ENCODE measurements around the gene S100A6. TPM values are rescaled to one million over a fixed set of nuclear protein-coding genes. Genes with fewer than 3 reads are reported as not detected.

S100A6 gene
- polyA plus RNA-seq, 2 of the 4 experiments (the other 2 are of a cell fraction), result 898 to 3,552 TPM

- H3K4me1 ChIP-seq, result peaks cover 51% of the 10 kb centered on the region
- ChIA-PET POLR2A (interaction anchor here (6.3 to 7.0 kb wide), 2 partner anchors 9 to 31 kb away, joined by 102 to 114 read pairs; partner anchors contain the start of genes S100A3 and S100A4), CTCF (interaction anchor here (1.3 to 18.2 kb wide), 3 partner anchors 33 to 184 kb away, joined by 3 to 471 read pairs (median 63); partner anchors contain the start of genes S100A1 and S100A13)
These were observed 1.6 kb upstream of the S100A6 start for GRCh38 chr1:153537376-153537730.

GRCh38 chr1:153536671-153537375 is 1.0 kb upstream of the S100A6 start:
- Histone ChIP-seq H3K4me1 (peaks cover 51% of the 10 kb centered on the region), H3K4me3 (peak overlapping the region; percentile 68), H3K27ac (peak overlapping the region; percentile 98 to 100), H3K9me3 (no peaks in the 10 kb centered on the region), H3K4me2 (peak overlapping the region; percentile 97)
- ATAC-seq, result no peak
- FAIRE-seq, result no peak
- CTCF ChIA-PET, result interaction anchor here (0.6 to 18.2 kb wide), 7 partner anchors 8 to 441 kb away, joined by 3 to 471 read pairs (median 110); partner anchors contain the start of genes JTB, S100A1, S100A13 and S100A2
- peak in 1 of 2 experiments; percentile 64 for DNase-seq (ENCODE audit: low read depth in 1 of 2, low spot score in 1 of 2)
- TF ChIP-seq CHD4 (IDR thresholded peaks at IDR 0.05; ENCODE audit: borderline replicate concordance), result no peak
- no peak for TF ChIP-seq EHMT2 (IDR thresholded peaks at IDR 0.05; ENCODE audit: low read depth)
- peak; percentile 11; the same call in 1 of the 2 replicates for TF ChIP-seq POLR2A (IDR thresholded peaks at IDR 0.05; ENCODE audit: low read length)
- TF ChIP-seq MAFK (IDR thresholded peaks at IDR 0.05; ENCODE audit: partially characterized antibody), result no peak
- TF ChIP-seq HES2 (IDR thresholded peaks at IDR 0.05), result no peak
- POLR2A ChIA-PET, result interaction anchor here (1.3 to 7.0 kb wide), 5 partner anchors 9 to 122 kb away, joined by 3 to 114 read pairs (median 96); partner anchors contain the start of genes CHTOP, S100A2, S100A3 and S100A4
- 74% methylated on average over 9 of the region's 9 CpGs for WGBS (ENCODE audit: missing lambda C conversion rate)

More at GRCh38 chr1:153537376-153537730, 1.6 kb upstream of the S100A6 start:
- DNase-seq (ENCODE audit: low read depth in 1 of 2, low spot score in 1 of 2) (no peak), ATAC-seq (no peak), FAIRE-seq (no peak)
- TF ChIP-seq HEYL (CRISPR knock-in tag; IDR thresholded peaks at IDR 0.05) (no peak), CEBPB (IDR thresholded peaks at IDR 0.05) (no peak), ELK1 (IDR thresholded peaks at IDR 0.05; ENCODE audit: low read depth, low read length) (no peak), BCL3 (IDR thresholded peaks at IDR 0.05) (no peak), MAX (IDR thresholded peaks at IDR 0.05) (no peak), SMC3 (IDR thresholded peaks at IDR 0.05) (no peak), ZC3H11A (IDR thresholded peaks at IDR 0.05) (no peak), PHF8 (IDR thresholded peaks at IDR 0.05; ENCODE audit: borderline replicate concordance, low read depth) (no peak), TFCP2L1 (CRISPR knock-in tag; IDR thresholded peaks at IDR 0.05) (no peak), HDAC2 (IDR thresholded peaks at IDR 0.05) (no peak), NPAS2 (CRISPR knock-in tag; IDR thresholded peaks at IDR 0.05; ENCODE audit: borderline replicate concordance) (no peak), CBX2 (IDR thresholded peaks at IDR 0.05; ENCODE audit: borderline replicate concordance, low read depth) (no peak)
- WGBS (ENCODE audit: missing lambda C conversion rate), result 97% methylated on average over 6 of the region's 6 CpGs
- Histone ChIP-seq H3K27ac (peak overlapping the region; percentile 98 to 100; a peak in 5 of 6 replicates), H3K4me3 (no peak overlapping the region), H3K4me2 (no peak overlapping the region), H3K9me3 (no peaks in the 10 kb centered on the region)

GRCh38 chr1:153536012-153536670 is 350 bp upstream of the S100A6 start:
- ChIA-PET POLR2A (interaction anchor here (0.6 to 7.0 kb wide), 13 partner anchors 10 to 454 kb away, joined by 3 to 114 read pairs (median 6); partner anchors contain the start of genes CHTOP, RPS27, S100A13 and S100A16), CTCF (interaction anchor here (0.6 to 18.2 kb wide), 12 partner anchors 9 to 441 kb away, joined by 3 to 471 read pairs (median 74); partner anchors contain the start of genes JTB, S100A1, S100A13 and S100A2)
- H3K27ac ChIP-seq, result peak overlapping the region; percentile 98 to 100
- DNase-seq (ENCODE audit: low read depth in 1 of 2, low spot score in 1 of 2), result peak; percentile 85 to 94
- no peaks in the 10 kb centered on the region for H3K9me3 ChIP-seq
- WGBS (ENCODE audit: missing lambda C conversion rate), result 7% methylated on average over 17 of the region's 38 CpGs
- no peak for FAIRE-seq
- H3K4me2 ChIP-seq, result peak overlapping the region; percentile 97
- H3K4me3 ChIP-seq, result peak overlapping the region; percentile 68
- H3K4me1 ChIP-seq, result peaks cover 45% of the 10 kb centered on the region
- ATAC-seq, result peak; percentile 45 to 69
- TF ChIP-seq CBX8 (IDR thresholded peaks at IDR 0.05) (no peak), HOXB5 (CRISPR knock-in tag; IDR thresholded peaks at IDR 0.05) (peak; percentile 70; the same call in 1 of the 2 replicates), ESRRA (IDR thresholded peaks at IDR 0.05; ENCODE audit: borderline replicate concordance, low read length) (no peak), JUN (IDR thresholded peaks at IDR 0.05) (peak; percentile 60 to 80; a peak in 3 of 5 replicates), CEBPB (IDR thresholded peaks at IDR 0.05) (peak; percentile 18 to 76; a peak in 2 of 4 replicates), FOSL2 (IDR thresholded peaks at IDR 0.05) (no peak; the same call in 1 of the 2 replicates), FOSL2 (CRISPR knock-in tag; IDR thresholded peaks at IDR 0.05) (peak; percentile 43; the same call in 1 of the 2 replicates), MAX (IDR thresholded peaks at IDR 0.05) (peak; percentile 93), GATA3 (IDR thresholded peaks at IDR 0.05; ENCODE audit: borderline replicate concordance) (peak; percentile 49; the same call in 1 of the 2 replicates), BHLHE40 (IDR thresholded peaks at IDR 0.05; ENCODE audit: low read depth, low read length) (peak; percentile 56), EHF (CRISPR knock-in tag; IDR thresholded peaks at IDR 0.05) (no peak), NPAS2 (CRISPR knock-in tag; IDR thresholded peaks at IDR 0.05; ENCODE audit: borderline replicate concordance) (peak; percentile 82), EP300 (IDR thresholded peaks at IDR 0.05) (peak in 1 of 2 experiments; percentile 45; a peak in 2 of 5 replicates), RAD21 (conservative IDR thresholded peaks at IDR 0.05 in 1 of 2, IDR thresholded peaks at IDR 0.05 in 1 of 2) (peak in 1 of 2 experiments; percentile 9; a peak in 2 of 5 replicates), HOXA7 (CRISPR knock-in tag; IDR thresholded peaks at IDR 0.05) (peak; percentile 17; the same call in 1 of the 2 replicates)

Measured in A549 (cell line).